ENCODE data around the gene THRB.

Gene THRB

DNA sequence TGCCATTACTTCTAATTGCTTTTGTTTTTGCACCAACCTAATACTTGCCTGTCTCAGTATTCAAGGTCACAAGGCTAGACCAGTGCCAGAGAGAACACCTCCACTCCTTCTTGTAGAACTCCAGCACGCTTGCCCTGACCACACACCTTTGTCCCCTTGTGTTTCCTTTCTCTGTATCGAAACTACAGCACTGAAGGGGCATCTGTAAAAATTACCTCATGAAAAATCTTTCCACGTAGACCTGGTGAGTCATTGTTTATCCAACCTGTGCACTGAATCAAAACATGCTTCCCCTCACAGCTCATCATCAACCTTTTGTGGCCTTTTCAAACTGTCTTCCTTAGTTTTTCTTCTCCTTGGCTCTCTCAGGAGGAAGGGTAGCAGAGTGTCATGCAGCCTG lies 259.5 kb downstream of the THRB start:
- TF ChIP-seq, protein P1, sequence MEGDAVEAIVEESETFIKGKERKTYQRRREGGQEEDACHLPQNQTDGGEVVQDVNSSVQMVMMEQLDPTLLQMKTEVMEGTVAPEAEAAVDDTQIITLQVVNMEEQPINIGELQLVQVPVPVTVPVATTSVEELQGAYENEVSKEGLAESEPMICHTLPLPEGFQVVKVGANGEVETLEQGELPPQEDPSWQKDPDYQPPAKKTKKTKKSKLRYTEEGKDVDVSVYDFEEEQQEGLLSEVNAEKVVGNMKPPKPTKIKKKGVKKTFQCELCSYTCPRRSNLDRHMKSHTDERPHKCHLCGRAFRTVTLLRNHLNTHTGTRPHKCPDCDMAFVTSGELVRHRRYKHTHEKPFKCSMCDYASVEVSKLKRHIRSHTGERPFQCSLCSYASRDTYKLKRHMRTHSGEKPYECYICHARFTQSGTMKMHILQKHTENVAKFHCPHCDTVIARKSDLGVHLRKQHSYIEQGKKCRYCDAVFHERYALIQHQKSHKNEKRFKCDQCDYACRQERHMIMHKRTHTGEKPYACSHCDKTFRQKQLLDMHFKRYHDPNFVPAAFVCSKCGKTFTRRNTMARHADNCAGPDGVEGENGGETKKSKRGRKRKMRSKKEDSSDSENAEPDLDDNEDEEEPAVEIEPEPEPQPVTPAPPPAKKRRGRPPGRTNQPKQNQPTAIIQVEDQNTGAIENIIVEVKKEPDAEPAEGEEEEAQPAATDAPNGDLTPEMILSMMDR (IDR thresholded peaks at IDR 0.05) = no peak
- no peaks in the 10 kb centered on the region for H3K9me3 Mint-ChIP-seq

DNA sequence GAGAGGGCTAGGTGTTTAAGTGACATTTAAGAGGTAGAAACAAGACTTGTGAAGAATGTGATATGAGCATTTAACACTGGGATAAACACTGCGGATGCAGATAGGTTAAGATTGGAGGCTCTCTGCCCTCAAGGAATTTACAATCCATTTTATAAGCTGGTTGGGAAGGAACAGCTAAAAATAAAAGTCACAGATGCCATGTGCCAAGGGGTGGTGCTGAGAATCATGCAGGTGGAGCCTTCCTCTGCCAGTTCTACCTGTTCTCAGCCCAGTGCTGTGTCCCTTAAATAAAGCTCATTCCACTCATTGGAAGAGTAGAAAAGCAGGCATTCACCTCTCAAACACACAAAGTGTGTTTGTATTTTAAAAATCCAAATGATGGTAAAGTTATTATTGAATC lies 261.9 kb downstream of the THRB start:
- Mint-ChIP-seq H3K4me3 (no peak overlapping the region), H3K36me3 (ENCODE audit: low read depth) (no peaks in the 10 kb centered on the region), H3K27me3 (ENCODE audit: low read depth, poor library complexity) (peaks cover 13% of the 10 kb centered on the region), H3K27ac (no peak overlapping the region), H3K9me3 (no peaks in the 10 kb centered on the region), H3K4me1 (peaks cover 8% of the 10 kb centered on the region)
- no peak for DNase-seq
- TF ChIP-seq, protein P1 (IDR thresholded peaks at IDR 0.05) = no peak

More for the DNA sequence above, 259.5 kb downstream of the THRB start:
- H3K4me3 Mint-ChIP-seq = no peak overlapping the region
- H3K4me1 Mint-ChIP-seq = peaks cover 11% of the 10 kb centered on the region
- DNase-seq = no peak
- no peak overlapping the region for H3K27ac Mint-ChIP-seq
- no peaks in the 10 kb centered on the region for H3K36me3 Mint-ChIP-seq (ENCODE audit: low read depth)
- H3K27me3 Mint-ChIP-seq (ENCODE audit: low read depth, poor library complexity) = peaks cover 13% of the 10 kb centered on the region

DNA sequence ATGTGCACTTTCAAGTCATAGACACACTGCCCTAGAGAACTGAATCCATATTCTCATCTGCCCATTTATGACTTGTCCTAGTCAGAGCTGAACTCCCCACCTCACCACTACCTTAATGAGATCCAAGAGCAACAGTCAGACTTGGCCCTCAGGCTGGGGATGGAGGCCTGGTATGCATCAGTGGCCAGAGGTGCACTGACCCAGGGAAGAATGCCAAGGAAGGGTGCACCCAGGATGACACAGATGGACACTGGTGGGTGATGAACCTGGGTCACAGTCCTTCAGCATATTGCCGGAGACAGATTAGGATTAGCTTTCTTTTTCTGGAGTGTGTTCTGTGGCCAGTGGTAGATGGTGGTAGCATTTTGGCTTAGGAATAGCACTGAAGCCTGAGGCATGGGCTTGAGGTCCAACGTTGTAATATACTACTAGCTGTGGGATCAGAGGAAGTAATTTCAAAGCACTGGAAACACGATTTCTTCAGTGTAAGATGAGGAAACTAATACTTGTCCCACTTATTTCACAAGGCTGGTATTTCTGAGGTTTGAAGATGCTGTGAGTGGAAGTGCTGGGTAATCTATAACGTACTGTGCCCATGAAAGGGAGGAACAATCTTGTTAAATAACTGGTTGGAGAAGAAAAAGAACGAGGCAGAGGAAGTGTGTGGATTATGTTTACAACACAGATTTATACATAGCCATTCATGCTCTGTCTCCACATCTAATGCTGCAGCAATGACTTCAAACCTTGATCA lies 265.0 kb downstream of the THRB start:
- no peak overlapping the region for H3K27ac Mint-ChIP-seq
- H3K36me3 Mint-ChIP-seq (ENCODE audit: low read depth) = no peaks in the 10 kb centered on the region
- peaks cover 4% of the 10 kb centered on the region for H3K4me1 Mint-ChIP-seq
- TF ChIP-seq, protein P1 (IDR thresholded peaks at IDR 0.05) = no peak
- H3K27me3 Mint-ChIP-seq (ENCODE audit: low read depth, poor library complexity) = peaks cover 8% of the 10 kb centered on the region
- no peaks in the 10 kb centered on the region for H3K9me3 Mint-ChIP-seq
- DNase-seq = peak; percentile 8
- no peak overlapping the region for H3K4me3 Mint-ChIP-seq

DNA sequence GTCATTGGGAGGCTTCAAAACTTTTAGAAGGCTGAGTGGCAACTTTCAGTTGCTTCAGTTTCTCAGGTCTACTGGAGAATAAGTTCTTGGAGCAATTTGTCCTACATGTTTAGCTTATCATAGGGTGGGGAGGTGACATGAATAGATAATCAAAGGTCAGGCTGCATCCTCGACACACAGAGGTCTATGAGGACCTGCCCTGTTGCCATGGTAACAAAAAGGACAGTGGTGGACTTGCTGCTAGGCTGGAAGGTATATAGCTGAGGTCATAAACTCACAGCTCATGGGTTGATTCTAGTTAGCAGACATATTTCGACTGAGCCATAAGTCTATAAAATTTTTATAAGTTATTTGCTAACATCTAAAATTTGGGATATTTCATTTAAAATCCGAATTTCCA lies 267.0 kb downstream of the THRB start:
- H3K9me3 Mint-ChIP-seq = no peaks in the 10 kb centered on the region
- H3K27me3 Mint-ChIP-seq (ENCODE audit: low read depth, poor library complexity) = peaks cover 14% of the 10 kb centered on the region
- no peaks in the 10 kb centered on the region for H3K36me3 Mint-ChIP-seq (ENCODE audit: low read depth)
- TF ChIP-seq, protein P1 (IDR thresholded peaks at IDR 0.05) = no peak
- H3K4me3 Mint-ChIP-seq = no peak overlapping the region
- peaks cover under 1% of the 10 kb centered on the region for H3K4me1 Mint-ChIP-seq
- no peak overlapping the region for H3K27ac Mint-ChIP-seq
- no peak for DNase-seq

DNA sequence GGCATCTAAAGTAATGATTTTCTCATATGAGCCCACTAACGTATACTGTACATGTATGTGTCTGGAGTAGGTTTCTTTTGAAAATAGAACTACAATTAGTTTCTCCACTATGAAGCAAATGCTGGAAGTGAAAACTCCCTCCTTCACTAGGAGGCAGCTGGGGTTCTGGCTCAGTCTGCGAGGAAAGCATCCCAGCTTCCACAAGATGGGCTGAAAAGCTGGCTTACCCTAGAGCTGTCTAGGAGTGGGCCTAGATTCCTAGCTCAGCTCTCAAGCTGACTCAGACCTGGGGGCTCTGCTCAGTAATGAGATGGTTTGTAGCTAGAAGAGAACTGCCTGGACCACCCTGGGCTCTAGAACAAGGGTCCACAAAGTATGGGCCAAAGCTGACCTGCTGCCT lies 268.3 kb downstream of the THRB start:
- Mint-ChIP-seq H3K9me3 (no peaks in the 10 kb centered on the region), H3K27ac (no peak overlapping the region), H3K36me3 (ENCODE audit: low read depth) (no peaks in the 10 kb centered on the region), H3K4me3 (no peak overlapping the region), H3K27me3 (ENCODE audit: low read depth, poor library complexity) (peaks cover 9% of the 10 kb centered on the region), H3K4me1 (peaks cover 10% of the 10 kb centered on the region)
- TF ChIP-seq, protein P1 (IDR thresholded peaks at IDR 0.05) = no peak
- DNase-seq = no peak

DNA sequence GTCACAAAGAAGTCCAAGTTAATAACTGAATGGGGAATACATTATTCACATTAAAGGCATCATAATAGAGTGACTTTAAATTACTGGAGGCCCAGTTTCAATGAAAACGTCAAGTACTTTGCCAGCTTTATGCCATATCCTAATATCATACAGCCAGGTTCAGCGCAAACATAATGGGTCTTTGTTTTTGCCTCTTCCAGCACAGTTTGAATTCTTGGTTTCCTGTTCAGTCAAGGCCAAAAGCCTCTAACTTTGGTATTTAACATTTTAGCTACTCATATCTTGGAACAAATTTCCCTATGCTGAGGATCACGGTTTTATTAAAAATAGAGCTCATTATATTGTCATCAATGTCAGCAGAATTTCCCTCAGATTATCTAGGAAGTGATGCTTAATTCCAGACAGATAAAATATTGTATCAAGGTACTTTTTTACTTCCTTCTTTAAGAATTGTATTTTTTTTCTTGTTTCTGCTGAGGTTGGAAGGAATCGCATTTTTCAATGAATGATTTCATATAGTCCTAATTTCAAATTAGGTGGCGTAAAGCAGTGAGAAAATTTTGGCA lies 269.2 kb downstream of the THRB start:
- Mint-ChIP-seq H3K9me3 (no peaks in the 10 kb centered on the region), H3K4me3 (no peak overlapping the region), H3K27ac (no peak overlapping the region), H3K36me3 (ENCODE audit: low read depth) (no peaks in the 10 kb centered on the region), H3K27me3 (ENCODE audit: low read depth, poor library complexity) (peaks cover 9% of the 10 kb centered on the region), H3K4me1 (peaks cover 19% of the 10 kb centered on the region)
- DNase-seq = no peak
- TF ChIP-seq, protein P1 (IDR thresholded peaks at IDR 0.05) = no peak
